Adrenal gland (tissue), 5 donors: Measurements from ENCODE around the gene SECISBP2L.

ENCODE experiments used
- CTCF ChIP-seq, 6 experiments: fragments of 450-650 bp in 4 of 6; fragments of 200-600 bp in 2 of 6; sonication (generic) in 1 of 6; IDR thresholded peaks; 1 replicate in 5 of 6; 2 replicates in 1 of 6; pipeline versions ENCODE4 v1.5.1 to v1.8.0; 2016 to 2021; ENCODE audit warnings: antibody characterized with exemption in 6 of 6, mild to moderate bottlenecking in 2 of 6, moderate library complexity in 1 of 6
- POLR2A ChIP-seq, 2 donors: fragments of 450-650 bp; IDR thresholded peaks; one replicate each; pipeline ENCODE4 v1.6.1; 2017; ENCODE audit warnings: antibody characterized with exemption in 2 of 2, mild to moderate bottlenecking in 2 of 2, moderate library complexity in 1 of 2
- donor health status: DM: no; HTN: no; CAD: no.

DNA sequence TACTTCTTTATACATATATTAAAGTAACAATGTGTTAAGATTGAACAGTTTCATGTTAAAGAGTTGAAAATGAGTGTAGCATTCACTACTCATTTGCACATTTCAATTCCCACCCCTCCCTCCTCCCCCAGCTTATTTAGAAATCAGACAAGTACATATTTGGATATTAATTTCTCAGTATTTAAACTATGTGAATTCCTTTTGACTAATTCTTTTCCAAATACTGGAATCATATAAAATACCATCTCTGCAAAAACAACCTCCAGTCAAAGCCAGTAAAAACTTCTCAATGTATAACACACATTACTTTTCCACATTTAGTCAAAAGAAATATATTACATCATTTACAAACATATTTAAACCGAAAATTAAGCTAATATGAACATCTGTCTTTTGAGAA lies 57.1 kb downstream of the SECISBP2L start:
- no peak for TF ChIP-seq CTCF (IDR thresholded peaks at IDR 0.05)
- TF ChIP-seq POLR2A (IDR thresholded peaks at IDR 0.05) = no peak
